Keratinocyte (primary cell): ENCODE results near the gene OR10A4. TPM values are rescaled to one million over a fixed set of nuclear protein-coding genes. Genes with fewer than 3 reads are reported as not detected.
A peak's percentile ranks its signal among the peaks of the same experiment; 100 is the strongest.

Source experiments
- DNase-seq: peaks from one replicate; pipeline ENCODE4 v3.0.0-alpha.2; 2011; ENCODE audit warnings: low read depth, missing footprints, low spot score
- FAIRE-seq: peaks from 2 replicates; lab custom pipeline; 2011; peaks lifted over from hg19 to GRCh38; lab: Jason Lieb, UNC
- H2AFZ ChIP-seq: 2 replicates; pipeline ENCODE4 v1.6.0; 2012; ENCODE audit warnings: low read length, control low read depth, inconsistent platforms; ENCODE audit not compliant: control insufficient read depth
- H3K27ac ChIP-seq: 2 replicates; pipeline ENCODE4 v1.5.1; 2011; ENCODE audit warnings: low read length; ENCODE audit not compliant: control insufficient read depth, insufficient read depth
- H3K27me3 ChIP-seq: 3 replicates; pipeline ENCODE4 v1.6.0; 2011; ENCODE audit warnings: low read length; ENCODE audit not compliant: control insufficient read depth, insufficient read depth; ENCODE audit errors: extremely low read depth
- H3K36me3 ChIP-seq, 2 experiments: 2 replicates in 1 of 2; 3 replicates in 1 of 2; pipeline ENCODE4 v1.5.1; 2011; ENCODE audit warnings: low read length in 2 of 2, mild to moderate bottlenecking in 1 of 2; ENCODE audit not compliant: control insufficient read depth in 2 of 2, insufficient read depth in 2 of 2; ENCODE audit errors: extremely low read depth in 1 of 2
- H3K4me1 ChIP-seq: 3 replicates; pipeline ENCODE4 v1.5.1; 2011; ENCODE audit warnings: low read length; ENCODE audit not compliant: control insufficient read depth, insufficient read depth; ENCODE audit errors: extremely low read depth
- H3K4me2 ChIP-seq: 3 replicates; pipeline ENCODE4 v1.6.0; 2011; ENCODE audit warnings: low read depth, low read length; ENCODE audit not compliant: control insufficient read depth, insufficient read depth; ENCODE audit errors: extremely low read depth
- H3K4me3 ChIP-seq, 3 experiments: fragments of 200-600 bp in 1 of 3; sonication (generic) in 1 of 3; 2 replicates in 2 of 3; 3 replicates in 1 of 3; pipeline ENCODE4 v1.5.1; 2011 to 2016; ENCODE audit warnings: low read length in 3 of 3, mild to moderate bottlenecking in 3 of 3, control low read depth in 2 of 3, inconsistent platforms in 1 of 3, low read depth in 1 of 3, mixed read lengths in 1 of 3, mixed run types in 1 of 3, moderate library complexity in 1 of 3; ENCODE audit not compliant: control insufficient read depth in 2 of 3, insufficient read depth in 2 of 3; ENCODE audit errors: extremely low read depth in 1 of 3
- H3K79me2 ChIP-seq: 2 replicates; pipeline ENCODE4 v1.6.0; 2012; ENCODE audit warnings: low read length; ENCODE audit not compliant: control insufficient read depth, insufficient read depth
- H3K9ac ChIP-seq: 3 replicates; pipeline ENCODE4 v1.6.0; 2011; ENCODE audit warnings: low read length; ENCODE audit not compliant: control insufficient read depth, insufficient read depth; ENCODE audit errors: extremely low read depth
- H3K9me1 ChIP-seq: 3 replicates; pipeline ENCODE4 v1.6.0; 2011; ENCODE audit warnings: low read length; ENCODE audit not compliant: control insufficient read depth, insufficient read depth; ENCODE audit errors: extremely low read depth
- H3K9me3 ChIP-seq: 2 replicates; pipeline ENCODE4 v1.5.1; 2012; ENCODE audit warnings: low read depth, low read length; ENCODE audit not compliant: control insufficient read depth
- H4K20me1 ChIP-seq: 3 replicates; pipeline ENCODE4 v1.6.0; 2011; ENCODE audit warnings: low read length; ENCODE audit not compliant: control insufficient read depth, insufficient read depth; ENCODE audit errors: extremely low read depth
- CTCF ChIP-seq, 3 experiments: IDR thresholded peaks in 1 of 3; conservative IDR thresholded peaks in 1 of 3; optimal IDR thresholded peaks in 1 of 3; 2 replicates in 2 of 3; 3 replicates in 1 of 3; pipeline versions ENCODE3 to v1.5.1; 2011; ENCODE audit warnings: low read length in 3 of 3, mild to moderate bottlenecking in 3 of 3, moderate library complexity in 2 of 3, control low read depth in 1 of 3, inconsistent platforms in 1 of 3; ENCODE audit not compliant: insufficient read depth in 2 of 3; ENCODE audit errors: extremely low read depth in 1 of 3
- EZH2 ChIP-seq: IDR thresholded peaks from one replicate; pipeline ENCODE4 v1.6.1; 2012; ENCODE audit warnings: inconsistent platforms, mild to moderate bottlenecking, low read length, moderate library complexity
- dilution Hi-C: fragments of 300-500 bp; cut with MboI; formaldehyde crosslinking; loops from one replicate; pipeline ENCODE4 v1.7.0; 2020; ENCODE audit warnings: low sequenced_read_pairs; ENCODE audit not compliant: extremely low pct_ligation_motif_present
- polyA plus RNA-seq, 5 experiments: library from polyadenylated mRNA; depleted of rRNA in 3 of 5; stranded (reverse) in 3 of 5; stranded (forward) in 1 of 5; unstranded in 1 of 5; fragments of >200 nt; gene quantifications; 1 replicate in 1 of 5; 2 replicates in 3 of 5; 3 replicates in 1 of 5; pipeline versions ENCODE4 v1.2.1 to v1.2.3, GENCODE V29; 2011 to 2012; ENCODE audit warnings: missing spikeins in 2 of 5, low read depth in 1 of 5, low replicate concordance in 1 of 5

The OR10A4 gene
- polyA plus RNA-seq, 1 donor (not counting 4 experiments of a cell fraction or from before 2014, with no cell fraction given), result not detected

GRCh38 chr11:6856871-6857270 is 19.6 kb upstream of the OR10A4 start:
- Histone ChIP-seq H3K9ac (no peak overlapping the region), H3K9me3 (no peaks in the 10 kb centered on the region), H3K4me2 (no peak overlapping the region), H3K4me3 (no peak overlapping the region), H3K27me3 (no peaks in the 10 kb centered on the region), H3K27ac (no peak overlapping the region), H3K9me1 (no peaks in the 10 kb centered on the region), H3K36me3 (no peaks in the 10 kb centered on the region), H2AFZ (no peak overlapping the region), H3K4me1 (no peaks in the 10 kb centered on the region), H3K79me2 (no peaks in the 10 kb centered on the region), H4K20me1 (no peaks in the 10 kb centered on the region)
- no peak for TF ChIP-seq CTCF (optimal IDR thresholded peaks at IDR 0.05 in 1 of 3, IDR thresholded peaks at IDR 0.05 in 1 of 3, conservative IDR thresholded peaks at IDR 0.05 in 1 of 3; ENCODE audit: extremely low read depth in 1 of 3, insufficient read depth in 2 of 3, low read length in 3 of 3)
- no peak for TF ChIP-seq EZH2
- dilution Hi-C loops, result no loop called here
- FAIRE-seq (no peak), DNase-seq (no peak)

- Histone ChIP-seq H3K36me3 (no peaks in the 10 kb centered on the region), H3K79me2 (no peaks in the 10 kb centered on the region), H3K9ac (no peak within 1 kb of the TSS), H3K9me3 (no peaks in the 10 kb centered on the region), H3K4me3 (no peak within 1 kb of the TSS), H2AFZ (no peak within 1 kb of the TSS), H3K27ac (no peak within 1 kb of the TSS), H3K4me2 (no peak within 1 kb of the TSS), H3K27me3 (no peaks in the 10 kb centered on the region), H4K20me1 (no peaks in the 10 kb centered on the region), H3K4me1 (no peaks in the 10 kb centered on the region), H3K9me1 (no peaks in the 10 kb centered on the region)
- TF ChIP-seq EZH2 (no peak), CTCF (optimal IDR thresholded peaks at IDR 0.05 in 1 of 3, IDR thresholded peaks at IDR 0.05 in 1 of 3, conservative IDR thresholded peaks at IDR 0.05 in 1 of 3; ENCODE audit: extremely low read depth in 1 of 3, insufficient read depth in 2 of 3, low read length in 3 of 3) (peak in 1 of 3 experiments; percentile 24)
- dilution Hi-C loops, result no loop called here
- DNase-seq, result no peak
- no peak for FAIRE-seq
These were observed 13.5 kb upstream of the OR10A4 start, which contains the start of gene OR10A2 for GRCh38 chr11:6862961-6863360. Gene OR10A2 (plus strand): TSS chr11:6863057. CDS start chr11:6869755, 6,698 bp downstream.
